Neural progenitor cell (in vitro differentiated cells): ENCODE data around the gene FSTL4. TPM values are rescaled to one million over a fixed set of nuclear protein-coding genes. Genes with fewer than 3 reads are reported as not detected.

Experiments used
- DNase-seq: peaks from one replicate; pipeline ENCODE4 v3.0.0-alpha.2; 2016; ENCODE audit warnings: low spot score
- H2AFZ ChIP-seq: fragments of 200-600 bp; sonication (generic); replicated peaks from 2 replicates; pipeline ENCODE4 v1.6.1; 2016; ENCODE audit warnings: antibody characterized with exemption
- H3F3A ChIP-seq: fragments of 200-600 bp; sonication (generic); 2 replicates; pipeline ENCODE4 v1.6.1; 2016; ENCODE audit warnings: antibody characterized with exemption, low read depth
- H3K27ac ChIP-seq: fragments of 200-600 bp; sonication (generic); 2 replicates; pipeline ENCODE4 v1.5.1; 2016; ENCODE audit warnings: mild to moderate bottlenecking
- H3K27me3 ChIP-seq: fragments of 200-600 bp; sonication (generic); 2 replicates; pipeline ENCODE4 v1.6.1; 2016; ENCODE audit warnings: mild to moderate bottlenecking, moderate library complexity
- H3K36me3 ChIP-seq: fragments of 200-600 bp; sonication (generic); 2 replicates; pipeline ENCODE4 v1.5.1; 2016
- H3K4me1 ChIP-seq: fragments of 200-600 bp; sonication (generic); 2 replicates; pipeline ENCODE4 v1.6.1; 2016; ENCODE audit warnings: mixed run types
- H3K4me2 ChIP-seq: fragments of 200-600 bp; sonication (generic); 2 replicates; pipeline ENCODE4 v1.6.1; 2016
- H3K4me3 ChIP-seq: fragments of 200-600 bp; sonication (generic); 2 replicates; pipeline ENCODE4 v1.5.1; 2016
- H3K79me2 ChIP-seq: fragments of 200-600 bp; sonication (generic); 2 replicates; pipeline ENCODE4 v1.6.1; 2016; ENCODE audit warnings: low read depth
- H3K9ac ChIP-seq: fragments of 200-600 bp; sonication (generic); 2 replicates; pipeline ENCODE4 v1.6.1; 2016
- H3K9me3 ChIP-seq: fragments of 200-600 bp; sonication (generic); 2 replicates; pipeline ENCODE4 v1.5.1; 2016; ENCODE audit warnings: low read depth
- H4K20me1 ChIP-seq: fragments of 200-600 bp; sonication (generic); 2 replicates; pipeline ENCODE4 v1.6.1; 2016; ENCODE audit warnings: low read depth
- H3K27ac Mint-ChIP-seq: 3 replicates; pipeline ENCODE4 v1.8.0; 2021; ENCODE audit warnings: mixed read lengths
- H3K27me3 Mint-ChIP-seq: 2 replicates; pipeline ENCODE4 v1.8.0; 2022; ENCODE audit warnings: low read depth, mild to moderate bottlenecking, inconsistent platforms, moderate library complexity, mixed read lengths; ENCODE audit not compliant: insufficient read depth
- H3K36me3 Mint-ChIP-seq: 3 replicates; pipeline ENCODE4 v1.8.0; 2021; ENCODE audit warnings: mixed read lengths
- H3K4me1 Mint-ChIP-seq: 3 replicates; pipeline ENCODE4 v1.8.0; 2021; ENCODE audit warnings: mixed read lengths
- H3K4me3 Mint-ChIP-seq: 3 replicates; pipeline ENCODE4 v1.8.0; 2021; ENCODE audit warnings: mild to moderate bottlenecking, moderate library complexity, mixed read lengths
- H3K9me3 Mint-ChIP-seq: 3 replicates; pipeline ENCODE4 v1.8.0; 2020; ENCODE audit warnings: mixed read lengths
- CTCF ChIP-seq: fragments of 200-600 bp; sonication (generic); IDR thresholded peaks from 2 replicates; pipeline ENCODE4 v1.5.1; 2017; ENCODE audit warnings: antibody characterized with exemption, mild to moderate bottlenecking
- EZH2 ChIP-seq: fragments of 200-600 bp; sonication (generic); IDR thresholded peaks from 2 replicates; pipeline ENCODE4 v1.6.1; 2017; ENCODE audit warnings: antibody characterized with exemption, mild to moderate bottlenecking, moderate library complexity
- EZH2phosphoT487 ChIP-seq: fragments of 200-600 bp; sonication (generic); IDR thresholded peaks from 2 replicates; pipeline ENCODE4 v1.6.1; 2017; ENCODE audit warnings: antibody characterized with exemption
- total RNA-seq: library from RNA; depleted of rRNA; stranded (reverse); fragments of >200 nt; gene quantifications from 2 replicates; pipeline ENCODE4 v1.2.3, GENCODE V29; 2015; ENCODE audit warnings: low replicate concordance

The FSTL4 gene
- total RNA-seq, 1 donor from 2014 or later: 0.95 TPM

GRCh38 chr5:133655966-133656365, 43.6 kb upstream of the FSTL4 start:
- Histone ChIP-seq H3K9me3 (no peaks in the 10 kb centered on the region), H3K36me3 (no peaks in the 10 kb centered on the region), H3K27ac (no peak overlapping the region), H3K4me1 (no peaks in the 10 kb centered on the region), H3K4me2 (no peak overlapping the region), H3F3A (no peaks in the 10 kb centered on the region), H3K9ac (no peak overlapping the region), H3K27me3 (no peaks in the 10 kb centered on the region), H4K20me1 (no peaks in the 10 kb centered on the region), H3K79me2 (no peaks in the 10 kb centered on the region), H3K4me3 (no peak overlapping the region), H2AFZ (no peak overlapping the region)
- H3K27me3 Mint-ChIP-seq: no peaks in the 10 kb centered on the region
- no peak for DNase-seq
- H3K4me1 Mint-ChIP-seq: peaks cover 9% of the 10 kb centered on the region
- no peak for TF ChIP-seq CTCF
- TF ChIP-seq EZH2: no peak
- no peak for TF ChIP-seq EZH2phosphoT487
- no peak overlapping the region for H3K4me3 Mint-ChIP-seq
- H3K27ac Mint-ChIP-seq: no peak overlapping the region
- H3K36me3 Mint-ChIP-seq: no peaks in the 10 kb centered on the region
- no peaks in the 10 kb centered on the region for H3K9me3 Mint-ChIP-seq

DNA sequence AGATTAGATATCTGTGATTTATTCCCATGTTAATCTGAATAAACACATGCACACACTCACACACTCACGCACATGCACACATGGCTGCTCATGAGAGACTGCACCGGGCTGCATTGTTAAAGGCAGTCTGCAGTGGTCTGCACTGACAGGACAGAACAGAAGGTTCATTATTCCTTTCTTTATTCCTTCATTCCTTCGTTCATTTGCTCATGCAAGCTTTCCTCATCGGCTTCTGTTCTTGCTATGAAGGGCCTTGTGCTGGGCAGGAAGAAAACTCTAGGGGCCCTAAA, 41.4 kb upstream of the FSTL4 start:
- H3K4me3 ChIP-seq: no peak overlapping the region
- no peaks in the 10 kb centered on the region for H3K79me2 ChIP-seq
- no peak overlapping the region for H3K27ac ChIP-seq
- no peak overlapping the region for H3K4me2 ChIP-seq
- H3K36me3 ChIP-seq: no peaks in the 10 kb centered on the region
- Mint-ChIP-seq H3K36me3 (no peaks in the 10 kb centered on the region), H3K27me3 (no peaks in the 10 kb centered on the region), H3K4me1 (peaks cover 9% of the 10 kb centered on the region), H3K9me3 (no peaks in the 10 kb centered on the region), H3K27ac (no peak overlapping the region), H3K4me3 (no peak overlapping the region)
- H3K4me1 ChIP-seq: no peaks in the 10 kb centered on the region
- H3F3A ChIP-seq: no peaks in the 10 kb centered on the region
- no peak for DNase-seq
- H2AFZ ChIP-seq: peak overlapping the region; percentile 6
- no peak overlapping the region for H3K9ac ChIP-seq
- no peaks in the 10 kb centered on the region for H3K9me3 ChIP-seq
- no peak for TF ChIP-seq CTCF
- no peak for TF ChIP-seq EZH2
- TF ChIP-seq EZH2phosphoT487: no peak
- no peaks in the 10 kb centered on the region for H4K20me1 ChIP-seq
- no peaks in the 10 kb centered on the region for H3K27me3 ChIP-seq

DNA sequence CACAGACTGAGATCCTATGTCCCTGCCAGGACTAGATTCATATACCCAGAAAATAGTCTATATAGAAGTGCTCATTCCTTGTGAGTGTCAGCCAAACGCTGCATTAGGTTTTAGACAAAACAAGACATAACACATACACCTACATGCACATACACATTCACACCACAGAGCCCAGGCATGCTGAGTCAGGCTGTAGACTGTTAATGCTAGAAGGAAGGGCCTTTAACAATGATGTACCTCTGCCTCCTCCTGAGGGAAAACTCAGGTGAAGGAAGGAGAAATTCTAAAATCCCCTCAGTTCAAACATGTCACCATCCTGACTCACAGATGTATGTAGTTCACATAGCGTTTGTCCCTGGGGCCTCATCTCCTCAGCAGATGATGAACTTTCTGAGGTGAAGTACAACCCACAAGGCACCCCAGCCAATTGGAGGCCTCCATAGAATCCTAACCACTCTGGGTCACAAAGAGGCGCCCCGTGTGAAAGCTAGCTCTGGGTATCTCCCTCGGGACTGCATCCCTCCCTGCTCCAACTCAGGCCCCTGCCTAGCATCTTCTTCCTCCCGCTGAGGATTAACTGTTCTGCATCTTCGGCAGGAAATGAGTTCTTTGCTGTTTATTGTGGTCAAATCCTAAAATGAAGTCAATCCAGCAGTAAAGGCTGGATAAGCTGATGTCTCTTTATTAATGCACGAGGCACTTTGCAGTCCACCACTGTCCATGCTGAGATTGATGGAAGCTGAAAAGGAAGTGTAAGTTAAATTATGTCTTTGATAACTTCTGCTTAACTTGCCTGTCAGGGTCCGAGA, 40.8 kb upstream of the FSTL4 start:
- no peak overlapping the region for H3K9ac ChIP-seq
- no peaks in the 10 kb centered on the region for H3K27me3 ChIP-seq
- H3K27me3 Mint-ChIP-seq: no peaks in the 10 kb centered on the region
- no peak for DNase-seq
- TF ChIP-seq EZH2 (no peak), CTCF (no peak), EZH2phosphoT487 (no peak)
- no peaks in the 10 kb centered on the region for H3K9me3 ChIP-seq
- peaks cover 9% of the 10 kb centered on the region for H3K4me1 Mint-ChIP-seq
- H3K4me3 Mint-ChIP-seq: no peak overlapping the region
- H3K27ac ChIP-seq: no peak overlapping the region
- H3K36me3 Mint-ChIP-seq: no peaks in the 10 kb centered on the region
- H3K4me3 ChIP-seq: no peak overlapping the region
- no peaks in the 10 kb centered on the region for H3K4me1 ChIP-seq
- no peaks in the 10 kb centered on the region for H4K20me1 ChIP-seq
- no peak overlapping the region for H2AFZ ChIP-seq
- no peaks in the 10 kb centered on the region for H3K79me2 ChIP-seq
- no peaks in the 10 kb centered on the region for H3K9me3 Mint-ChIP-seq
- no peak overlapping the region for H3K4me2 ChIP-seq
- no peak overlapping the region for H3K27ac Mint-ChIP-seq
- no peaks in the 10 kb centered on the region for H3F3A ChIP-seq
- H3K36me3 ChIP-seq: no peaks in the 10 kb centered on the region
